Measurements from ENCODE around the gene ATPAF1.

Gene ATPAF1

GRCh38 chr1:46708121-46708520 is 40.0 kb upstream of the ATPAF1 start:
- no peaks in the 10 kb centered on the region for H3K9me2 ChIP-seq (ENCODE audit: low read depth, low read length)
- no peaks in the 10 kb centered on the region for H3K79me2 ChIP-seq (ENCODE audit: insufficient read depth, low read length)
- H3K4me3 ChIP-seq (ENCODE audit: low read depth, low read length, poor library complexity, severe bottlenecking) = no peak overlapping the region
- H3K9ac ChIP-seq (ENCODE audit: low read length) = no peak overlapping the region
- no peaks in the 10 kb centered on the region for H3F3A ChIP-seq (ENCODE audit: insufficient read depth, low read length)
- no peak for TF ChIP-seq CTCF (IDR thresholded peaks at IDR 0.05; ENCODE audit: low read length)
- TF ChIP-seq EZH2 (IDR thresholded peaks at IDR 0.05; ENCODE audit: borderline replicate concordance, low read length) = no peak
- H3K36me3 ChIP-seq (ENCODE audit: insufficient read depth, low read length) = peaks cover 78% of the 10 kb centered on the region
- no peaks in the 10 kb centered on the region for H3K27me3 ChIP-seq (ENCODE audit: insufficient read depth, low read length)
- H2AFZ ChIP-seq (ENCODE audit: low read length) = no peak overlapping the region
- no peak overlapping the region for H3K4me2 ChIP-seq (ENCODE audit: low read length)
- H3K9me3 ChIP-seq (ENCODE audit: low read length) = no peaks in the 10 kb centered on the region
- no peak overlapping the region for H3K27ac ChIP-seq (ENCODE audit: low read depth, low read length, poor library complexity, severe bottlenecking)
- H3K4me1 ChIP-seq (ENCODE audit: insufficient read depth, low read length, severe bottlenecking) = no peaks in the 10 kb centered on the region
- no peaks in the 10 kb centered on the region for H4K20me1 ChIP-seq (ENCODE audit: insufficient read depth, low read length)

GRCh38 chr1:46705408-46705807 is 37.2 kb upstream of the ATPAF1 start:
- TF ChIP-seq EZH2 (IDR thresholded peaks at IDR 0.05; ENCODE audit: borderline replicate concordance, low read length) = no peak
- no peak for TF ChIP-seq CTCF (IDR thresholded peaks at IDR 0.05; ENCODE audit: low read length)
- H3K4me1 ChIP-seq (ENCODE audit: insufficient read depth, low read length, severe bottlenecking) = no peaks in the 10 kb centered on the region
- no peaks in the 10 kb centered on the region for H3K9me3 ChIP-seq (ENCODE audit: low read length)
- H3K27me3 ChIP-seq (ENCODE audit: insufficient read depth, low read length) = no peaks in the 10 kb centered on the region
- H2AFZ ChIP-seq (ENCODE audit: low read length) = no peak overlapping the region
- no peak overlapping the region for H3K4me3 ChIP-seq (ENCODE audit: low read depth, low read length, poor library complexity, severe bottlenecking)
- no peak overlapping the region for H3K4me2 ChIP-seq (ENCODE audit: low read length)
- no peaks in the 10 kb centered on the region for H4K20me1 ChIP-seq (ENCODE audit: insufficient read depth, low read length)
- H3K36me3 ChIP-seq (ENCODE audit: insufficient read depth, low read length) = peaks cover 74% of the 10 kb centered on the region
- H3K9ac ChIP-seq (ENCODE audit: low read length) = no peak overlapping the region
- H3K27ac ChIP-seq (ENCODE audit: low read depth, low read length, poor library complexity, severe bottlenecking) = no peak overlapping the region
- H3F3A ChIP-seq (ENCODE audit: insufficient read depth, low read length) = no peaks in the 10 kb centered on the region
- H3K9me2 ChIP-seq (ENCODE audit: low read depth, low read length) = no peaks in the 10 kb centered on the region
- H3K79me2 ChIP-seq (ENCODE audit: insufficient read depth, low read length) = no peaks in the 10 kb centered on the region

GRCh38 chr1:46703927-46704641 is 35.9 kb upstream of the ATPAF1 start:
- H3K9me3 ChIP-seq (ENCODE audit: low read length) = no peaks in the 10 kb centered on the region
- H2AFZ ChIP-seq (ENCODE audit: low read length) = no peak overlapping the region
- no peaks in the 10 kb centered on the region for H4K20me1 ChIP-seq (ENCODE audit: insufficient read depth, low read length)

More at GRCh38 chr1:46703927-46704641, 35.9 kb upstream of the ATPAF1 start:
- Histone ChIP-seq H3K4me3 (ENCODE audit: low read depth, low read length, poor library complexity, severe bottlenecking) (no peak overlapping the region), H3K79me2 (ENCODE audit: insufficient read depth, low read length) (no peaks in the 10 kb centered on the region), H3K36me3 (ENCODE audit: insufficient read depth, low read length) (peaks cover 70% of the 10 kb centered on the region), H3F3A (ENCODE audit: insufficient read depth, low read length) (no peaks in the 10 kb centered on the region), H3K4me1 (ENCODE audit: insufficient read depth, low read length, severe bottlenecking) (no peaks in the 10 kb centered on the region), H3K9me2 (ENCODE audit: low read depth, low read length) (no peaks in the 10 kb centered on the region), H3K9ac (ENCODE audit: low read length) (no peak overlapping the region), H3K4me2 (ENCODE audit: low read length) (no peak overlapping the region), H3K27ac (ENCODE audit: low read depth, low read length, poor library complexity, severe bottlenecking) (no peak overlapping the region), H3K27me3 (ENCODE audit: insufficient read depth, low read length) (no peaks in the 10 kb centered on the region)
- no peak for TF ChIP-seq EZH2 (IDR thresholded peaks at IDR 0.05; ENCODE audit: borderline replicate concordance, low read length)
- no peak for TF ChIP-seq CTCF (IDR thresholded peaks at IDR 0.05; ENCODE audit: low read length)
